KMS-11 (cell line): ENCODE results near the gene PAX2.

ENCODE experiments used
- H2AFZ ChIP-seq: fragments of 200-600 bp; sonication (generic); 2 replicates; pipeline ENCODE4 v1.6.1; 2016; ENCODE audit warnings: antibody characterized with exemption, mixed run types, low read depth
- H3K27ac ChIP-seq: fragments of 200-600 bp; sonication (generic); 2 replicates; pipeline ENCODE4 v1.6.1; 2016; ENCODE audit warnings: mild to moderate bottlenecking, mixed run types
- H3K27me3 ChIP-seq: fragments of 200-600 bp; sonication (generic); 2 replicates; pipeline ENCODE4 v1.6.1; 2017; ENCODE audit warnings: mild to moderate bottlenecking, low read depth, mixed run types, moderate library complexity; ENCODE audit not compliant: insufficient read depth
- H3K36me3 ChIP-seq: fragments of 200-600 bp; sonication (generic); 2 replicates; pipeline ENCODE4 v1.6.1; 2017; ENCODE audit warnings: mild to moderate bottlenecking, mixed run types; ENCODE audit not compliant: insufficient read depth
- H3K4me1 ChIP-seq: fragments of 200-600 bp; sonication (generic); 2 replicates; pipeline ENCODE4 v1.6.1; 2016; ENCODE audit warnings: mild to moderate bottlenecking, low read depth, mixed run types; ENCODE audit not compliant: poor library complexity, severe bottlenecking
- H3K4me2 ChIP-seq: fragments of 200-600 bp; sonication (generic); 2 replicates; pipeline ENCODE4 v1.7.0; 2016; ENCODE audit warnings: mild to moderate bottlenecking, mixed run types
- H3K4me3 ChIP-seq: fragments of 200-600 bp; sonication (generic); IDR thresholded peaks from 2 replicates; pipeline ENCODE4 v1.6.1; 2017; ENCODE audit warnings: low read depth, low read length, mixed read lengths; ENCODE audit not compliant: insufficient read depth
- H3K79me2 ChIP-seq: fragments of 200-600 bp; sonication (generic); 2 replicates; pipeline ENCODE4 v1.6.1; 2016; ENCODE audit warnings: low read depth, mixed run types; ENCODE audit not compliant: insufficient read depth
- H3K9ac ChIP-seq: fragments of 200-600 bp; sonication (generic); 2 replicates; pipeline ENCODE4 v1.6.1; 2016; ENCODE audit warnings: mild to moderate bottlenecking, mixed run types
- H4K20me1 ChIP-seq: fragments of 200-600 bp; sonication (generic); 2 replicates; pipeline ENCODE4 v1.6.1; 2016; ENCODE audit warnings: mild to moderate bottlenecking, mixed run types; ENCODE audit not compliant: insufficient read depth
- TF ChIP-seq, protein P1 (sequence below): fragments of 200-600 bp; sonication (generic); conservative IDR thresholded peaks from 2 replicates; pipeline ENCODE4 v1.6.1; 2017; ENCODE audit warnings: low read depth, mild to moderate bottlenecking, antibody characterized with exemption, low read length, moderate library complexity, mixed read lengths

PAX2 gene

DNA sequence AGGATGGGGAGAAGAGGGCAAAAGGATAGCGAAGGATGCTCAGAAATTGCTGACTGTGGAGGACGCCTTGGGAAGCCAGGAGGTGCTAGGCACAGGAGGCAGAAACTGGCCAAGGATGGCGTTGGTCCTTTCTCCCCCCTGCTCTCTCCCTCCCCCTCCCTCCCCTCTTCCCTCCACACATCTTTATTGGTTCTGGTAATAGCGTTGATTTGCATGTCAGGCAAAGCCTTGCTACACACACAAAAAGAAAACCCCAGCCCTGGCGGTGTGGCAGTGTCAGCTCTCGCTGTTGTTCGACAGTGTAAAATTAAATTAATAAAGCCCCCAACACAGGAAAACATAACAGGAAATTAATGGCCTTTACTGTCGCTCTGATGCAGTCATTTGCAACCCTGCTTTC, 47.2 kb downstream of the PAX2 start:
- H3K4me1 ChIP-seq: no peaks in the 10 kb centered on the region
- H3K79me2 ChIP-seq: no peaks in the 10 kb centered on the region
- H2AFZ ChIP-seq: no peak overlapping the region
- H3K4me2 ChIP-seq: no peak overlapping the region
- no peaks in the 10 kb centered on the region for H4K20me1 ChIP-seq
- H3K4me3 ChIP-seq: no peak overlapping the region
- no peak overlapping the region for H3K9ac ChIP-seq
- H3K36me3 ChIP-seq: no peaks in the 10 kb centered on the region
- TF ChIP-seq, protein P1, sequence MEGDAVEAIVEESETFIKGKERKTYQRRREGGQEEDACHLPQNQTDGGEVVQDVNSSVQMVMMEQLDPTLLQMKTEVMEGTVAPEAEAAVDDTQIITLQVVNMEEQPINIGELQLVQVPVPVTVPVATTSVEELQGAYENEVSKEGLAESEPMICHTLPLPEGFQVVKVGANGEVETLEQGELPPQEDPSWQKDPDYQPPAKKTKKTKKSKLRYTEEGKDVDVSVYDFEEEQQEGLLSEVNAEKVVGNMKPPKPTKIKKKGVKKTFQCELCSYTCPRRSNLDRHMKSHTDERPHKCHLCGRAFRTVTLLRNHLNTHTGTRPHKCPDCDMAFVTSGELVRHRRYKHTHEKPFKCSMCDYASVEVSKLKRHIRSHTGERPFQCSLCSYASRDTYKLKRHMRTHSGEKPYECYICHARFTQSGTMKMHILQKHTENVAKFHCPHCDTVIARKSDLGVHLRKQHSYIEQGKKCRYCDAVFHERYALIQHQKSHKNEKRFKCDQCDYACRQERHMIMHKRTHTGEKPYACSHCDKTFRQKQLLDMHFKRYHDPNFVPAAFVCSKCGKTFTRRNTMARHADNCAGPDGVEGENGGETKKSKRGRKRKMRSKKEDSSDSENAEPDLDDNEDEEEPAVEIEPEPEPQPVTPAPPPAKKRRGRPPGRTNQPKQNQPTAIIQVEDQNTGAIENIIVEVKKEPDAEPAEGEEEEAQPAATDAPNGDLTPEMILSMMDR: no peak
- H3K27me3 ChIP-seq: no peaks in the 10 kb centered on the region; the same call in 1 of the 2 replicates
- H3K27ac ChIP-seq: no peak overlapping the region

- H3K9ac ChIP-seq: no peak overlapping the region
- H3K27ac ChIP-seq: no peak overlapping the region
- H2AFZ ChIP-seq: no peak overlapping the region
- no peaks in the 10 kb centered on the region for H3K36me3 ChIP-seq
- H4K20me1 ChIP-seq: no peaks in the 10 kb centered on the region
- H3K79me2 ChIP-seq: no peaks in the 10 kb centered on the region
- no peak overlapping the region for H3K4me3 ChIP-seq
- TF ChIP-seq, protein P1: no peak
- H3K4me2 ChIP-seq: no peak overlapping the region
- no peaks in the 10 kb centered on the region; the same call in 1 of the 2 replicates for H3K27me3 ChIP-seq
- H3K4me1 ChIP-seq: no peaks in the 10 kb centered on the region
Measured at GRCh38 chr10:100793055-100793454, 47.7 kb downstream of the PAX2 start.

DNA sequence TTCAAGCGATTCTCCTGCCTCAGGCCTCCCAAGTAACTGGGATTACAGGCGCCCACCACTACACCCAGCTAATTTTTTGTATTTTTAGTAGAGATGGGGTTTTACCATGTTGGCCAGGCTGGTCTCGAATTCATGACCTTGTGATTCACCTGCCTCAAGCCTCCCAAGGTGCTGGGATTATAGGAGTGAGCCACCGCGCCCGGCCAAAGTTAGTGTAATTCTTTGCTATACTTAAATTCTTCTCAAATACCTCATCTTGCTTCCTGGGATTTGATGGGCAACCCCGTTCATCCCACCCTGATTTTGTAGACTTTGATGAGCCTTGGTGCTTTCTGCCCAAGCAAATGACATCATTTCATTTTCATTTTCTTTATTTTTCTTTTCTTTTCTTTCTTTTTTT, 54.5 kb downstream of the PAX2 start:
- H3K4me2 ChIP-seq: no peak overlapping the region
- H3K27ac ChIP-seq: no peak overlapping the region
- no peak overlapping the region for H3K9ac ChIP-seq
- no peaks in the 10 kb centered on the region for H3K4me1 ChIP-seq
- H3K27me3 ChIP-seq: no peaks in the 10 kb centered on the region; the same call in 1 of the 2 replicates
- TF ChIP-seq, protein P1: no peak
- H3K36me3 ChIP-seq: no peaks in the 10 kb centered on the region
- no peaks in the 10 kb centered on the region for H4K20me1 ChIP-seq
- H3K4me3 ChIP-seq: no peak overlapping the region
- no peak overlapping the region for H2AFZ ChIP-seq
- H3K79me2 ChIP-seq: no peaks in the 10 kb centered on the region

GRCh38 chr10:100800931-100801330, 55.5 kb downstream of the PAX2 start:
- Histone ChIP-seq H3K4me1 (no peaks in the 10 kb centered on the region), H3K4me2 (no peak overlapping the region), H4K20me1 (no peaks in the 10 kb centered on the region), H3K36me3 (no peaks in the 10 kb centered on the region), H3K9ac (no peak overlapping the region), H3K79me2 (no peaks in the 10 kb centered on the region), H2AFZ (no peak overlapping the region), H3K27me3 (no peaks in the 10 kb centered on the region; the same call in 1 of the 2 replicates), H3K27ac (no peak overlapping the region), H3K4me3 (no peak overlapping the region)
- TF ChIP-seq, protein P1: no peak
